H1 (cell line): ENCODE data around the gene TIMM10B. TPM values are rescaled to one million over a fixed set of nuclear protein-coding genes. Genes with fewer than 3 reads are reported as not detected.
"Not testable (repeated sequence)": the region's sequence is repeated elsewhere in the genome, so short reads cannot be mapped to it uniquely, and the experiment has no call there.

Experiments
- CTCF ChIA-PET: fragments of 300-600 bp; sonication (Branson Sonifier 250); formaldehyde crosslinking; loops from one replicate; lab custom pipeline; 2021; ENCODE audit not compliant: partially characterized antibody; lab: Charles Lee
- POLR2A ChIA-PET: fragments of 300-600 bp; sonication (Branson Sonifier 250); formaldehyde crosslinking; loops from one replicate; lab custom pipeline; 2021; ENCODE audit warnings: inconsistent platforms; ENCODE audit not compliant: partially characterized antibody; lab: Charles Lee
- DNase-seq, 2 experiments: peaks; one replicate each; pipeline versions ENCODE4 v3.0.0 to v3.0.0-alpha.2; 2010 to 2022; ENCODE audit warnings: low spot score in 2 of 2, low read depth in 1 of 2, mixed read lengths in 1 of 2
- FAIRE-seq: peaks from 2 replicates; lab custom pipeline; 2011; peaks lifted over from hg19 to GRCh38; lab: Jason Lieb, UNC
- H2AFZ ChIP-seq: 2 replicates; pipeline ENCODE4 v1.8.1; 2012; ENCODE audit warnings: low read length, inconsistent platforms
- H2AK5ac ChIP-seq: 2 replicates; pipeline ENCODE4 v1.6.1; 2013; ENCODE audit warnings: low read depth, low read length
- H2BK120ac ChIP-seq: replicated peaks from 2 replicates; pipeline ENCODE3; 2013; ENCODE audit warnings: low read depth, low read length, inconsistent platforms
- H2BK12ac ChIP-seq: 2 replicates; pipeline ENCODE4 v1.6.1; 2013; ENCODE audit warnings: low read depth, low read length
- H2BK15ac ChIP-seq: 2 replicates; pipeline ENCODE4 v1.6.1; 2013; ENCODE audit warnings: low read length
- H2BK20ac ChIP-seq: 2 replicates; pipeline ENCODE4 v1.6.1; 2013; ENCODE audit warnings: low read length
- H2BK5ac ChIP-seq: 2 replicates; pipeline ENCODE4 v1.6.1; 2013; ENCODE audit warnings: low read depth, low read length
- H3K14ac ChIP-seq: 2 replicates; pipeline ENCODE4 v1.6.1; 2013; ENCODE audit warnings: inconsistent platforms; ENCODE audit not compliant: insufficient read length
- H3K18ac ChIP-seq: 2 replicates; pipeline ENCODE4 v1.6.1; 2013; ENCODE audit warnings: low read length; ENCODE audit errors: extremely low read depth
- H3K23ac ChIP-seq: 2 replicates; pipeline ENCODE4 v1.6.1; 2013; ENCODE audit warnings: inconsistent platforms; ENCODE audit not compliant: insufficient read length
- H3K23me2 ChIP-seq: 2 replicates; pipeline ENCODE4 v1.6.1; 2013; ENCODE audit warnings: low read depth, low read length
- H3K27ac ChIP-seq: 2 replicates; pipeline ENCODE4 v1.6.1; 2011; ENCODE audit warnings: low read depth, low read length, inconsistent platforms
- H3K27me3 ChIP-seq, 4 experiments: replicated peaks in 1 of 4; 1 replicate in 1 of 4; 2 replicates in 3 of 4; pipeline versions ENCODE4 v1.6.1 to v1.8.1; 2011 to 2013; ENCODE audit warnings: low read length in 3 of 4, mild to moderate bottlenecking in 3 of 4, inconsistent platforms in 2 of 4, mixed read lengths in 2 of 4, moderate library complexity in 1 of 4; ENCODE audit not compliant: control insufficient read depth in 3 of 4, insufficient read depth in 3 of 4; ENCODE audit errors: extremely low read depth in 1 of 4
- H3K36me3 ChIP-seq, 4 experiments: 2 replicates each; pipeline versions ENCODE4 v1.6.1 to v1.8.1; 2011 to 2013; ENCODE audit warnings: mild to moderate bottlenecking in 4 of 4, low read length in 3 of 4, moderate library complexity in 2 of 4, control low read depth in 1 of 4, inconsistent platforms in 1 of 4; ENCODE audit not compliant: insufficient read depth in 4 of 4, control insufficient read depth in 2 of 4
- H3K4ac ChIP-seq: replicated peaks from 2 replicates; pipeline ENCODE3; 2013; ENCODE audit warnings: low read length, low read depth, mixed read lengths, inconsistent platforms; ENCODE audit not compliant: insufficient read length
- H3K4me1 ChIP-seq, 4 experiments: replicated peaks in 1 of 4; 1 replicate in 1 of 4; 2 replicates in 3 of 4; pipeline versions ENCODE4 v1.6.1 to v1.8.1; 2011 to 2013; ENCODE audit warnings: low read length in 3 of 4, inconsistent platforms in 2 of 4, mixed read lengths in 1 of 4; ENCODE audit not compliant: insufficient read depth in 4 of 4, control insufficient read depth in 3 of 4
- H3K4me2 ChIP-seq, 2 experiments: 2 replicates each; pipeline versions ENCODE4 v1.6.1 to v1.8.1; 2011 to 2013; ENCODE audit warnings: low read depth in 2 of 2, low read length in 2 of 2, control low read depth in 1 of 2, inconsistent platforms in 1 of 2, mild to moderate bottlenecking in 1 of 2; ENCODE audit not compliant: insufficient read depth in 1 of 2
- H3K4me3 ChIP-seq, 4 experiments: fragments of 200-600, 300-600 bp in 1 of 4; sonication (generic), shearing (Covaris generic), sonication (Bioruptor Twin) in 1 of 4; 2 replicates each; pipeline versions ENCODE4 v1.5.1 to v1.8.1; 2011 to 2016; ENCODE audit warnings: low read length in 4 of 4, low read depth in 3 of 4, control low read depth in 2 of 4, inconsistent platforms in 2 of 4, mild to moderate bottlenecking in 2 of 4, mixed read lengths in 1 of 4, moderate library complexity in 1 of 4; ENCODE audit not compliant: insufficient read depth in 2 of 4; ENCODE audit errors: extremely low read depth in 1 of 4
- H3K56ac ChIP-seq: replicated peaks from 2 replicates; pipeline ENCODE3; 2013; ENCODE audit warnings: low read depth, mild to moderate bottlenecking, mixed read lengths, low read length, inconsistent platforms; ENCODE audit not compliant: insufficient read length
- H3K79me1 ChIP-seq: 2 replicates; pipeline ENCODE4 v1.6.1; 2013; ENCODE audit warnings: low read depth, low read length, control low read depth
- H3K79me2 ChIP-seq, 2 experiments: 2 replicates each; pipeline versions ENCODE4 v1.6.1 to v1.8.1; 2012 to 2013; ENCODE audit warnings: low read length in 2 of 2, mild to moderate bottlenecking in 2 of 2, inconsistent platforms in 1 of 2; ENCODE audit not compliant: insufficient read depth in 2 of 2, control insufficient read depth in 1 of 2
- H3K9ac ChIP-seq, 4 experiments: replicated peaks in 1 of 4; 1 replicate in 1 of 4; 2 replicates in 3 of 4; pipeline versions ENCODE4 v1.6.1 to v1.8.1; 2011 to 2013; ENCODE audit warnings: low read depth in 3 of 4, low read length in 3 of 4, control low read depth in 2 of 4, mild to moderate bottlenecking in 2 of 4, moderate library complexity in 2 of 4, inconsistent platforms in 1 of 4; ENCODE audit errors: extremely low read depth in 1 of 4
- H3K9me3 ChIP-seq, 2 experiments: 2 replicates each; pipeline versions ENCODE4 v1.6.1 to v1.8.1; 2012 to 2013; ENCODE audit warnings: mild to moderate bottlenecking in 2 of 2, moderate library complexity in 2 of 2, control low read depth in 1 of 2, inconsistent platforms in 1 of 2, low read depth in 1 of 2, low read length in 1 of 2, mixed read lengths in 1 of 2; ENCODE audit not compliant: insufficient read depth in 2 of 2
- H4K20me1 ChIP-seq, 2 experiments: replicated peaks in 1 of 2; 2 replicates each; pipeline versions ENCODE3 to v1.8.1; 2011 to 2013; ENCODE audit warnings: inconsistent platforms in 2 of 2, low read length in 2 of 2, mild to moderate bottlenecking in 1 of 2; ENCODE audit not compliant: insufficient read depth in 2 of 2, control insufficient read depth in 1 of 2
- H4K5ac ChIP-seq: 2 replicates; pipeline ENCODE4 v1.6.1; 2013; ENCODE audit warnings: low read length, low read depth, mixed read lengths, inconsistent platforms; ENCODE audit not compliant: insufficient read length
- H4K8ac ChIP-seq: 2 replicates; pipeline ENCODE4 v1.8.0; 2013; ENCODE audit warnings: mild to moderate bottlenecking, moderate library complexity, low read length, inconsistent platforms; ENCODE audit not compliant: insufficient read depth; ENCODE audit errors: extremely low read depth
- H4K91ac ChIP-seq: replicated peaks from 2 replicates; pipeline ENCODE3; 2013; ENCODE audit warnings: low read length, mixed read lengths, inconsistent platforms; ENCODE audit not compliant: insufficient read length
- WGBS, 2 experiments: shearing (Covaris generic) in 1 of 2; methylation state at CpG; one replicate each; pipeline versions ENCODE4 v1.1.6 to v1.1.7; 2013 to 2015; ENCODE audit warnings: low lambda C conversion rate in 2 of 2, mixed read lengths in 2 of 2, inconsistent platforms in 1 of 2, low coverage in 1 of 2, missing lambda C conversion rate in 1 of 2; ENCODE audit not compliant: insufficient replicate concordance in 2 of 2, insufficient coverage in 1 of 2, insufficient read length in 1 of 2; ENCODE audit errors: extremely low coverage in 1 of 2, missing lambda C conversion rate in 1 of 2; 5-methylcytosine and 5-hydroxymethylcytosine counted together
- polyA plus RNA-seq, 7 experiments: library from polyadenylated mRNA; depleted of rRNA in 3 of 7; stranded (reverse) in 5 of 7; unstranded in 2 of 7; fragments of >200 nt in 5 of 7; fragments of 200-250 nt in 2 of 7; gene quantifications; 1 replicate in 5 of 7; 2 replicates in 1 of 7; 4 replicates in 1 of 7; pipeline versions ENCODE4 v1.2.1 to v1.2.3, GENCODE V29; 2011 to 2013; ENCODE audit warnings: missing spikeins in 2 of 7, mixed read lengths in 2 of 7
- total RNA-seq: library from RNA; stranded (reverse); fragmentation: NEBNext Ultra II Directional; extraction: Animal tissue kit (Norgen Biotek cat#: 25700); gene quantifications from 2 replicates; pipeline ENCODE4 v1.2.1, GENCODE V29; 2021

The TIMM10B gene
- total and polyA plus RNA-seq, 2 of the 8 experiments (the other 6 are each of a cell fraction or from before 2014, with no cell fraction given) = 38.2 to 47.8 TPM

DNA sequence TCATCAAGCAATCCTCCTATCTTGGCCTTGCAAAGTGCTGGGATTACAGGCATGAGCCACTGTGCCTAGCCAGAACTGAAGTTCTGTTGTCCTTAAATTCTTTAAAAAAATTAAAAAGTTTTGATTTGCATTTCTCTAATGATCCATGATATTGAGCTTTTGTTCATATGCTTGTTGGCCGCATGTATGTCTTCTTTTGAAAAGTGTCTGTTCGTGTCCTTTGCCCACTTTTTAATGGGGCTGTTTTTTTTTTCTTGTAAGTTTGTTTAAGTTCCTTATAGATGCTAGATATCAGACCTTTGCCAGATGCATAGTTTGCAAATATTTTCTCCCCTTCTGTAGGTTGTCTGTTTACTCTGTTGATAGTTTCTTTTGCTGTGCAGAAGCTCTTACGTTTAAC is 40.6 kb downstream of the TIMM10B start:
- CTCF ChIA-PET = interaction anchor here (0.6 to 1.7 kb wide), 2 partner anchors 11 to 17 kb away, joined by 4 to 6 read pairs; no protein-coding TSS in a partner anchor
- not testable (repeated sequence) for H4K5ac ChIP-seq, H2BK15ac ChIP-seq, H3K79me1 ChIP-seq, H3K4me1 ChIP-seq, H3K4ac ChIP-seq, H3K4me2 ChIP-seq, FAIRE-seq, H2AK5ac ChIP-seq, H3K23me2 ChIP-seq, H3K18ac ChIP-seq, H4K8ac ChIP-seq, H3K23ac ChIP-seq, H2AFZ ChIP-seq, DNase-seq, H2BK120ac ChIP-seq, H2BK20ac ChIP-seq, H3K4me3 ChIP-seq, H2BK5ac ChIP-seq, H4K20me1 ChIP-seq, H3K36me3 ChIP-seq, H3K14ac ChIP-seq, H2BK12ac ChIP-seq, H3K79me2 ChIP-seq, H3K9ac ChIP-seq, H4K91ac ChIP-seq, H3K9me3 ChIP-seq, H3K27me3 ChIP-seq, H3K27ac ChIP-seq, H3K56ac ChIP-seq
- POLR2A ChIA-PET = interaction anchor here (0.7 to 1.0 kb wide), 2 partner anchors 9 to 24 kb away, joined by 3 read pairs; no protein-coding TSS in a partner anchor
- 93% methylated on average over 3 of the region's 3 CpGs; no CpG with 5 or more reads in 1 of the 2 experiments for WGBS, 2 experiments
